ENCODE measurements around the gene CWC27.
A peak's percentile ranks its signal among the peaks of the same experiment; 100 is the strongest.
"Not testable (repeated sequence)": the region's sequence is repeated elsewhere in the genome, so short reads cannot be mapped to it uniquely, and the experiment has no call there.

Gene CWC27

GRCh38 chr5:64853777-64854176, 85.0 kb downstream of the CWC27 start:
- DNase-seq: no peak

GRCh38 chr5:64854855-64855254, 86.1 kb downstream of the CWC27 start:
- no peak for DNase-seq

GRCh38 chr5:64859881-64860280, 91.2 kb downstream of the CWC27 start:
- no peak for DNase-seq

GRCh38 chr5:64861281-64861680, 92.6 kb downstream of the CWC27 start:
- DNase-seq: no peak

- DNase-seq: no peak
Measured at GRCh38 chr5:64864171-64864570, 95.4 kb downstream of the CWC27 start.

GRCh38 chr5:64865662-64866061, 96.9 kb downstream of the CWC27 start:
- DNase-seq: no peak

- peak in 1 of 2 experiments; percentile 2 for DNase-seq
Measured at GRCh38 chr5:64869419-64869818, 100.7 kb downstream of the CWC27 start.

GRCh38 chr5:64872044-64872443, 103.3 kb downstream of the CWC27 start:
- DNase-seq: no peak

GRCh38 chr5:64873441-64873840, 104.7 kb downstream of the CWC27 start:
- no peak for DNase-seq

- no peak for DNase-seq
Measured at GRCh38 chr5:64874753-64875152, 106.0 kb downstream of the CWC27 start.

GRCh38 chr5:64876203-64876602, 107.5 kb downstream of the CWC27 start:
- no peak for DNase-seq

- DNase-seq: no peak
Measured at GRCh38 chr5:64880821-64881220, 112.1 kb downstream of the CWC27 start.

GRCh38 chr5:64883912-64884311, 115.2 kb downstream of the CWC27 start:
- no peak for DNase-seq

- no peak for DNase-seq
Measured at GRCh38 chr5:64884541-64884940, 115.8 kb downstream of the CWC27 start.

- no peak for DNase-seq
Measured at GRCh38 chr5:64887910-64888309, 119.2 kb downstream of the CWC27 start.

- no peak for DNase-seq
Measured at GRCh38 chr5:64895748-64896147, 127.0 kb downstream of the CWC27 start.

GRCh38 chr5:64899838-64900237, 131.1 kb downstream of the CWC27 start:
- DNase-seq: no peak

- peak in 1 of 2 experiments; percentile 1 for DNase-seq
Measured at GRCh38 chr5:64900618-64901017, 131.9 kb downstream of the CWC27 start.

GRCh38 chr5:64907399-64907798, 138.7 kb downstream of the CWC27 start:
- not testable (repeated sequence) for DNase-seq

GRCh38 chr5:64914396-64914795, 145.7 kb downstream of the CWC27 start:
- DNase-seq: no peak

- DNase-seq: no peak
Measured at GRCh38 chr5:64918083-64918482, 149.4 kb downstream of the CWC27 start.

GRCh38 chr5:64921386-64921785, 152.7 kb downstream of the CWC27 start:
- no peak for DNase-seq

GRCh38 chr5:64923151-64923685, 154.5 kb downstream of the CWC27 start:
- no peak for DNase-seq

- no peak for DNase-seq
Measured at GRCh38 chr5:64925123-64925522, 156.4 kb downstream of the CWC27 start.

GRCh38 chr5:64929833-64930232, 161.1 kb downstream of the CWC27 start:
- no peak for DNase-seq
